Measurements from ENCODE around the gene RCSD1. TPM values are rescaled to one million over a fixed set of nuclear protein-coding genes. Genes with fewer than 3 reads are reported as not detected.

The RCSD1 gene
- total RNA-seq, 5 donors from 2014 or later (not counting 1 experiment from before 2014, with no cell fraction given): 101 to 126 (median 107) TPM

DNA sequence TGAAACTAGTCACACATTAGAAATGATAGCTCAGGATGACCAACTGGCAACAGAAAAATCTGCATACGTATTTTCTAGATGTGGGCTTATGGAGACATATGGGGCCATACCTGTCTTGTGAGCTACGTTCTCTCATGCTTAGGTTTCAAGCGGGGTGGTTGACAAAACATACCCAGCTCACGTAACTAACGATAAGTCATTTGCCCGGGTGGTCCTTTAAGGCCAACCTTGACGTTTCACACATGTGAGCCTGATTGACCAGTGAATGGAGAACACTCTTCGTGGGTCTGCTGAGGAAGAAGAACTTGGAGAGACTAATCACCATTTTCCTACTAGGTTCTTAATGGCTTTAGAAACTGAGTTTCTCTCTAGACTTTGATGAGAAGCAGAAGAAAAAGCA, 13.5 kb upstream of the RCSD1 start:
- no peaks in the 10 kb centered on the region for H3K36me3 Mint-ChIP-seq
- peaks cover 60 to 72% (median 62%) of the 10 kb centered on the region in 3 donors for H3K4me1 Mint-ChIP-seq
- H3K36me3 ChIP-seq (ENCODE audit: control insufficient read depth in 2 of 2, extremely low read depth in 1 of 2, insufficient read depth in 1 of 2, low read length in 1 of 2): no peaks in the 10 kb centered on the region
- H3K27me3 ChIP-seq (replicated peaks in 1 of 2; ENCODE audit: control insufficient read depth in 2 of 2, extremely low read depth in 1 of 2, insufficient read depth in 2 of 2, low read length in 1 of 2): no peaks in the 10 kb centered on the region
- ATAC-seq (replicated peaks in 1 of 4) (no peak), DNase-seq (no peak)
- peak overlapping the region; percentile 58 for H3K27ac ChIP-seq (ENCODE audit: low read length)
- peaks cover 19 to 26% of the 10 kb centered on the region in 2 experiments for H3K4me1 ChIP-seq (ENCODE audit: control insufficient read depth in 1 of 2, extremely low read depth in 1 of 2, insufficient read depth in 2 of 2, low read length in 2 of 2)
- H3K9me3 ChIP-seq: no peaks in the 10 kb centered on the region
- ChIA-PET POLR2A (interaction anchor here in 1 of 2 donors (0.5 to 0.7 kb wide), 2 partner anchors 13 to 174 kb away, joined by 3 read pairs; no protein-coding TSS in a partner anchor), CTCF (interaction anchor here (0.6 to 1.9 kb wide), 7 partner anchors 12 to 421 kb away, joined by 3 to 7 read pairs (median 3); no protein-coding TSS in a partner anchor)
- H3K4me3 Mint-ChIP-seq: peak overlapping the region; percentile 64 to 79 (median 65)
- H3K27ac Mint-ChIP-seq: peak overlapping the region; percentile 94 to 96
- 90% methylated on average over 2 of the region's 8 CpGs for WGBS (ENCODE audit: insufficient coverage)
- no peaks in the 10 kb centered on the region for H3K27me3 Mint-ChIP-seq
- no peak overlapping the region for H3K4me3 ChIP-seq (ENCODE audit: control insufficient read depth in 1 of 2, extremely low read depth in 1 of 2, low read length in 1 of 2)
- no peaks in the 10 kb centered on the region for H3K9me3 Mint-ChIP-seq

DNA sequence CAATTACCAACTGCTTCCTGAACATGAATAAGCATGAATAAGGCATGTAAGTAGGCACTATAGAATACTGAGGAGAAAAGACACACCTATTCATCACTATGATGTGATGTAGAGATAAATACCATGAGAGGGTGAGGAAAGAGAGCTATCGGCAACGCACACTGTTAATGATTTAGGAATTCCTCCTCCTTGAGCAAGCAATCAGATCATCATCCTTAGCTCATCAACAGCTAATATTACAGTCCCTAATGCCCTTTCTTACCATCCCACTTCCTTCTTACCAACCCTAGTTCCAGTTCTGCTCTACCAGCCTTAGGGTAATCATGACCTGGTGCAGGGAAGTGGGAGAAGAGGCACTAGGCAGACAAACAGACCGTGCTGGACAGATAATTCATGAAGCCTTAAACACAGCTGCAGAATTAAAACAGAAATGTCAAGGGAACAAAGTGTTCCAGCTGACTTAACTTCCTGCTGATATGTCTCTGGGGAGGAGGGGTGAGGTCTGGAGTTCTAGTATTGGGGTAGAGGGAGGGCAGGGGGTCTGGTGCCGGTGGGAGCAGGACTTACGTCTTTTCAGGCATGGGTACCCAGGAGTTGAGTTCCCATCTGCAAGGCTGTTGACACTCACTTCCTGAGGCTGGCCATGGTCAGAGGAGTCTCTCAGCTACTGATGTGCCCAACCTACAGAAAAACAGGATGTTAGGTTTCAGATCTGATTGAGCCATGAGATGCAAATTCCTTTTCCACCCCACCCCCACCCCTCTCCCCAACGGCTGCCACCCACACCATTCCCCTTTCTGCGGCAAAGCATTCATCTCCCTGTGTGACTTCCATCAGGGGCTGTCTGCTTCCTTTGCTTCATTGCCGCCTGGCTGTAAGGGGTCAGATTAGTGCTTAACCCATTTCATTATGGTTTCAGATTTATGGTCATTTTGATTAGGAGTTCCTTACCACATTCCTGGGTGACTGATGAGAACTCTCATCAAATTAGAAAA, 12.6 kb upstream of the RCSD1 start:
- H3K4me1 ChIP-seq (ENCODE audit: control insufficient read depth in 1 of 2, extremely low read depth in 1 of 2, insufficient read depth in 2 of 2, low read length in 2 of 2): peaks cover 22 to 28% of the 10 kb centered on the region in 2 experiments
- WGBS (ENCODE audit: insufficient coverage): no CpG with 5 or more reads among the region's 8 CpGs
- peak; percentile 62 to 85 (median 74) for ATAC-seq (replicated peaks in 1 of 4)

DNA sequence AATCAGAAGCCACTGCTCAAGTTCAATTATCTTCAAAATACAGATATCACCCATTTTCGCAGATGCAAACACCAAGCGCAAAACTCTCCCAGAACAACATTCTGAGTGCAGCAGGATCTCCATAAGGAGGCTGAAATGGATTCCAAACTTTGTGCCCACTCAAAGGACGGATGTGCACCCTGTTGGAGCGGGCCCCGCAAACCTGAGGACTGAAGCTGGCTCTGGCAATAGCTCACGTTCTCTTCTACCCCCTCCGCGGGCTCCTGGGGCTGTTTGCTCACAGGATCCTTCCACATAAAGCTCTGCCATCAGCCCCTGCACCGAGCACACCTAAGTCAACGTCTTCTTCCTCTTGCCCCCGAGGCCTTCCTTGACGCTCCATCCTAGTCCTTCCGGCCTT, 11.7 kb upstream of the RCSD1 start:
- Histone ChIP-seq H3K36me3 (ENCODE audit: control insufficient read depth in 2 of 2, extremely low read depth in 1 of 2, insufficient read depth in 1 of 2, low read length in 1 of 2) (no peaks in the 10 kb centered on the region), H3K27ac (ENCODE audit: low read length) (peak overlapping the region; percentile 58), H3K9me3 (no peaks in the 10 kb centered on the region), H3K4me3 (ENCODE audit: control insufficient read depth in 1 of 2, extremely low read depth in 1 of 2, low read length in 1 of 2) (no peak overlapping the region), H3K27me3 (replicated peaks in 1 of 2; ENCODE audit: control insufficient read depth in 2 of 2, extremely low read depth in 1 of 2, insufficient read depth in 2 of 2, low read length in 1 of 2) (no peaks in the 10 kb centered on the region), H3K4me1 (ENCODE audit: control insufficient read depth in 1 of 2, extremely low read depth in 1 of 2, insufficient read depth in 2 of 2, low read length in 2 of 2) (peaks cover 22 to 29% of the 10 kb centered on the region in 2 experiments)
- ATAC-seq (replicated peaks in 1 of 4) (no peak), DNase-seq (no peak)
- ChIA-PET CTCF (no interaction called here), POLR2A (no interaction called here)
- Mint-ChIP-seq H3K4me3 (peak overlapping the region; percentile 8 to 79 (median 11)), H3K36me3 (no peaks in the 10 kb centered on the region), H3K9me3 (no peaks in the 10 kb centered on the region), H3K27me3 (no peaks in the 10 kb centered on the region), H3K27ac (peak overlapping the region; percentile 94 to 96), H3K4me1 (peaks cover 67 to 78% (median 73%) of the 10 kb centered on the region in 3 donors)
- 94% methylated on average over 12 of the region's 13 CpGs for WGBS (ENCODE audit: insufficient coverage)

More for the DNA sequence above, 12.6 kb upstream of the RCSD1 start:
- Mint-ChIP-seq H3K4me3 (peak overlapping the region; percentile 64 to 79 (median 65)), H3K36me3 (no peaks in the 10 kb centered on the region), H3K4me1 (peaks cover 63 to 74% (median 64%) of the 10 kb centered on the region in 3 donors), H3K9me3 (no peaks in the 10 kb centered on the region), H3K27ac (peak overlapping the region; percentile 94 to 96), H3K27me3 (no peaks in the 10 kb centered on the region)
- no peaks in the 10 kb centered on the region for H3K36me3 ChIP-seq (ENCODE audit: control insufficient read depth in 2 of 2, extremely low read depth in 1 of 2, insufficient read depth in 1 of 2, low read length in 1 of 2)
- peak in 4 of 35 experiments; percentile 9 to 51 (median 28) for DNase-seq
- ChIA-PET CTCF (interaction anchor here (0.6 to 1.9 kb wide), 8 partner anchors 11 to 731 kb away, joined by 3 to 7 read pairs (median 3); no protein-coding TSS in a partner anchor), POLR2A (interaction anchor here (0.5 to 0.7 kb wide), 2 partner anchors 12 to 99 kb away, joined by 3 to 5 read pairs; no protein-coding TSS in a partner anchor)
- no peaks in the 10 kb centered on the region for H3K9me3 ChIP-seq
- H3K4me3 ChIP-seq (ENCODE audit: control insufficient read depth in 1 of 2, extremely low read depth in 1 of 2, low read length in 1 of 2): peak overlapping the region; percentile 19 to 20
- peak overlapping the region; percentile 58 for H3K27ac ChIP-seq (ENCODE audit: low read length)
- H3K27me3 ChIP-seq (replicated peaks in 1 of 2; ENCODE audit: control insufficient read depth in 2 of 2, extremely low read depth in 1 of 2, insufficient read depth in 2 of 2, low read length in 1 of 2): no peaks in the 10 kb centered on the region

DNA sequence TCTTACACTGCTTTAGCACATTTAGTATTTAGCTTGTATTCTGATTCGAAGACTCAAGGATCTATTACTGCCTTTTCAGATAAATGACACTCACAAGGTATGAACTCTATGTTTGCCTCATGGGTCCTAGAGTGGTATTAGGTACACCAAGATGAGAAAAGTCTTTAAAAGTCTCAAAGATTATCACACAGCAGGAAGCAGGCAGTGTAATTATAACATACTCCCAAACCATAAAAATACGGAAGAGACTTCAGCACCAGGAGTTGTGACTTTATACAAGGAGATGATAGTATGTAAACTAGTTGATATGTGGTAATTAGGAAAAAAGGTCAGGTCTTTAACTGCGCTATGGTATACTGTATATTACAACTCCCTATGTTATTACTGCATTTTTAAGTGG, 11.2 kb upstream of the RCSD1 start:
- ChIA-PET POLR2A (no interaction called here), CTCF (no interaction called here)
- Histone ChIP-seq H3K36me3 (ENCODE audit: control insufficient read depth in 2 of 2, extremely low read depth in 1 of 2, insufficient read depth in 1 of 2, low read length in 1 of 2) (no peaks in the 10 kb centered on the region), H3K4me3 (ENCODE audit: control insufficient read depth in 1 of 2, extremely low read depth in 1 of 2, low read length in 1 of 2) (no peak overlapping the region), H3K27ac (ENCODE audit: low read length) (no peak overlapping the region), H3K4me1 (ENCODE audit: control insufficient read depth in 1 of 2, extremely low read depth in 1 of 2, insufficient read depth in 2 of 2, low read length in 2 of 2) (peaks cover 22 to 29% of the 10 kb centered on the region in 2 experiments), H3K27me3 (replicated peaks in 1 of 2; ENCODE audit: control insufficient read depth in 2 of 2, extremely low read depth in 1 of 2, insufficient read depth in 2 of 2, low read length in 1 of 2) (no peaks in the 10 kb centered on the region), H3K9me3 (no peaks in the 10 kb centered on the region)
- ATAC-seq (replicated peaks in 1 of 4): no peak
- DNase-seq: no peak
- WGBS (ENCODE audit: insufficient coverage): no CpG with 5 or more reads among the region's 3 CpGs
- Mint-ChIP-seq H3K27ac (peak overlapping the region; percentile 94 to 96), H3K36me3 (no peaks in the 10 kb centered on the region), H3K4me1 (peaks cover 67 to 79% (median 76%) of the 10 kb centered on the region in 3 donors), H3K4me3 (peak overlapping the region in 1 of 3 donors; percentile 79), H3K9me3 (no peaks in the 10 kb centered on the region), H3K27me3 (no peaks in the 10 kb centered on the region)

DNA sequence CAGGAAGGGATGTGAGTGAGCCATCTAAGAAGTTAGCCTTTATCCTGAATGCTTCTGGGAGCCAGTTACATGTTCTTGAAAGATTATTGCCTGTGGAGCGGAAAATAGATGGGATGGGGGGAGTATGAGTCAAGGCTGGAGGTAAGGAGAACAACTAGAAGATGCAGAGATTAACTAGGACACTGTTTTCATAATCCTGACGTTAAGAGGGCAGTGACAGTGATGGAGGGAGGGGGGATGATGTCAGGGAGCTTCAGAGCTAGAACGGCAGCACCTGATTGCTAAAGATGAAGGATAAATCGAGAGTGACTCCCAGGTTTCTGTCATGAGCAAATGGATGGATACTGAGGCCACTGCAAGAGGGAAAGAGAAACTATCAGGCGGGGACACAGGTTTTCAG, 10.0 kb upstream of the RCSD1 start:
- H3K27me3 ChIP-seq (replicated peaks in 1 of 2; ENCODE audit: control insufficient read depth in 2 of 2, extremely low read depth in 1 of 2, insufficient read depth in 2 of 2, low read length in 1 of 2): no peaks in the 10 kb centered on the region
- H3K27ac ChIP-seq (ENCODE audit: low read length): no peak overlapping the region
- H3K4me3 Mint-ChIP-seq: peak overlapping the region in 1 of 3 donors; percentile 37
- no peak overlapping the region for H3K4me3 ChIP-seq (ENCODE audit: control insufficient read depth in 1 of 2, extremely low read depth in 1 of 2, low read length in 1 of 2)
- H3K36me3 Mint-ChIP-seq: no peaks in the 10 kb centered on the region
- no peak for ATAC-seq (replicated peaks in 1 of 4)
- CTCF ChIA-PET: interaction anchor here in 1 of 2 donors (0.7 kb wide), 1 partner anchor 53 kb away, joined by 4 read pairs; no protein-coding TSS in a partner anchor
- H3K9me3 ChIP-seq: no peaks in the 10 kb centered on the region
- POLR2A ChIA-PET: no interaction called here
- WGBS (ENCODE audit: insufficient coverage): 72% methylated on average over 5 of the region's 5 CpGs
- peak overlapping the region; percentile 87 to 96 for H3K27ac Mint-ChIP-seq
- DNase-seq: no peak
- H3K4me1 Mint-ChIP-seq: peaks cover 67 to 80% (median 77%) of the 10 kb centered on the region in 3 donors
- H3K36me3 ChIP-seq (ENCODE audit: control insufficient read depth in 2 of 2, extremely low read depth in 1 of 2, insufficient read depth in 1 of 2, low read length in 1 of 2): no peaks in the 10 kb centered on the region
- peaks cover 0 to 1% (median 0%) of the 10 kb centered on the region in 3 donors for H3K9me3 Mint-ChIP-seq
- peaks cover 22 to 29% of the 10 kb centered on the region in 2 experiments for H3K4me1 ChIP-seq (ENCODE audit: control insufficient read depth in 1 of 2, extremely low read depth in 1 of 2, insufficient read depth in 2 of 2, low read length in 2 of 2)
- no peaks in the 10 kb centered on the region for H3K27me3 Mint-ChIP-seq

DNA sequence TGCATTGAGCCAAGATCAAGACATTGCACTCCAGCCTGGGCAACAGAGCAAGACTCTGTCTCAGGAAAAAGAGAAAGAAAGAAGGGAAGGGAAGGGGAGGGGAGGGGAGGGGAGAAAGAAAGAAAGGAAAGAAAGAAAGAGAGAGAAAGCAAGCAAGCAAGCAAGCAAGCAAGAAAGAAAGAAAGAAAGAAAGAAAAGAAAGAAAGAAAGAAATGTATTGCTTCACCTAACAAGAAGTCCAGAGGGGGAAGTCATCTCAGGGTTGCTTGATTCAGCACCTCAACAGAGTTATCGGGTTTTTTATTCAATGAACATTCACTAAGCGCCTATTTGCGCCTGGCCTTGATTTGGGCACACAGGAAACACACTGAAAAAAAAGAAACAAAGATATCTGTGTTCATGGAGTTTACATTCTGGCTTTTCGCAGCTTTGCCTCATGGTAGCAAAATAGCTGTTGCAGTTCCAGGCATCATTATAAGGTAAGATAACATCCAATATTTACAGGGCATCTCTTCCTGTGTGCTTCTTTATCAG, 8.2 kb upstream of the RCSD1 start:
- Histone ChIP-seq H3K27me3 (replicated peaks in 1 of 2; ENCODE audit: control insufficient read depth in 2 of 2, extremely low read depth in 1 of 2, insufficient read depth in 2 of 2, low read length in 1 of 2) (no peaks in the 10 kb centered on the region), H3K36me3 (ENCODE audit: control insufficient read depth in 2 of 2, extremely low read depth in 1 of 2, insufficient read depth in 1 of 2, low read length in 1 of 2) (no peaks in the 10 kb centered on the region), H3K4me1 (ENCODE audit: control insufficient read depth in 1 of 2, extremely low read depth in 1 of 2, insufficient read depth in 2 of 2, low read length in 2 of 2) (peaks cover 17 to 23% of the 10 kb centered on the region in 2 experiments), H3K4me3 (ENCODE audit: control insufficient read depth in 1 of 2, extremely low read depth in 1 of 2, low read length in 1 of 2) (no peak overlapping the region), H3K9me3 (no peaks in the 10 kb centered on the region), H3K27ac (ENCODE audit: low read length) (no peak overlapping the region)
- Mint-ChIP-seq H3K9me3 (peaks cover 0 to 12% (median 4%) of the 10 kb centered on the region in 3 donors), H3K4me1 (peaks cover 66 to 81% (median 78%) of the 10 kb centered on the region in 3 donors), H3K27ac (peak overlapping the region; percentile 78 to 89), H3K4me3 (peak overlapping the region in 1 of 3 donors; percentile 37), H3K36me3 (no peaks in the 10 kb centered on the region), H3K27me3 (no peaks in the 10 kb centered on the region)
- ChIA-PET CTCF (no interaction called here), POLR2A (no interaction called here)
- peak in 1 of 35 experiments; percentile 28 for DNase-seq
- ATAC-seq (replicated peaks in 1 of 4): peak; percentile 21 to 37 (median 28)
- WGBS (ENCODE audit: insufficient coverage): 57% methylated on average over 3 of the region's 4 CpGs
